NCI-H1092 (cell line): Measurements from ENCODE around the gene TTLL11.
"Not testable (repeated sequence)": the region's sequence is repeated elsewhere in the genome, so short reads cannot be mapped to it uniquely, and the experiment has no call there.

ENCODE experiments used
- DNase-seq: peaks from one replicate; lab custom pipeline; 2025; lab: John Stamatoyannopoulos, UW

Gene TTLL11

DNA sequence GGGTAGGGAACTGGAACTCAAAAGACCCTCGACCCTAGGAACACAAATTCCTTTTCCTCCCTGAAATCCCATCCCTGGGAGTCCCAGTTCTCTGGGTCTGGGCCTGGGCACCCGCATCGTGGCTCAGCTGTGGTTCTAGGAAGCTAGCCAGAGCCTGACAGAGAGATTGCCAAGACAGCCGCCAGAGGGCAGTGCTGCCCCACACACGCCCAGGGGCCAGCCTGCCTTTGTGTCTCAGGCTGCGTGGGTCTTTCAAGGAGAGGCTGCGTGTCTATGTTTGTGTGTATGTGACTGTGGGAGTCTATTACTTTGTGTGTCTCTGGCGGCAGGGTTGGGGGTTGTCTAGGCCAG, 32.0 kb upstream of the TTLL11 start:
- peak; percentile 68 for DNase-seq

DNA sequence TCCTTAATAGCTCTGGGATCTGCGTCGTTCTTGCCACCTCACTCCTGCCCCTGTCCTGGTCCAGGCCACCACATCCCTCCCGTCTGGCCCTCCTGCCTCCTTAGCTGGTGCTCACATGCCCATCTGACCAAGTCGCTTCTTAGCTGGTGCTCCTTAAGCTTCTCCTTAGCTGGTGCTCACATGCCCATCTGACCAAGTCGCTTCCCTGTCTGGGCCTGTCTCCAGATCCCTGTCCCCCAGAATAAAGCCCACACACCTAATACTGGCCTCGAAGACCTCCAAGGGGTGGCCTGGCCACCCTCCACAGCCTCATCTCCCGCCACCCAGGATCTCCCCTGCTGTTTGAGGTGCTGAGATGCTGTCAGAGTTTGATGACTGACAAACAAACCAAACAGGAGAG, 31.4 kb upstream of the TTLL11 start:
- DNase-seq, result no peak

DNA sequence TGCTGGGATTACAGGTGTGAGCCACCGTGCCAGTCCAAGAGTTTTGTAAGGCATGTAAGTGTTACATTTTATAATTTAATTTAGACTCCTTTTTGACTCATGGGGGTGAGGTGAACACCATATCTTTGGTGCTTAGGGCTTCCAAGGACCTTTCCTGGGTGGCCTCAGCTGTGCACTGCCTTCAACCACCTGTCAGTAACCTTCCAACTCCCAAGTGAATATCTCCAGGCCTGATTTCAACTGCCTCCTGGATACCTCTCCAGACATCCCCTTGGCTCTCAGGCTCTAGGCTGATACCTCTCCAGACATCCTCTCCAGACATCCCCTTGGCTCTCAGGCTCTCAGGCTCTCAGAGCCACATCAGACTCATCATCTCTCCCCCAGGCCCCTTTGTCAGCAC, 30.9 kb upstream of the TTLL11 start:
- DNase-seq, result no peak

DNA sequence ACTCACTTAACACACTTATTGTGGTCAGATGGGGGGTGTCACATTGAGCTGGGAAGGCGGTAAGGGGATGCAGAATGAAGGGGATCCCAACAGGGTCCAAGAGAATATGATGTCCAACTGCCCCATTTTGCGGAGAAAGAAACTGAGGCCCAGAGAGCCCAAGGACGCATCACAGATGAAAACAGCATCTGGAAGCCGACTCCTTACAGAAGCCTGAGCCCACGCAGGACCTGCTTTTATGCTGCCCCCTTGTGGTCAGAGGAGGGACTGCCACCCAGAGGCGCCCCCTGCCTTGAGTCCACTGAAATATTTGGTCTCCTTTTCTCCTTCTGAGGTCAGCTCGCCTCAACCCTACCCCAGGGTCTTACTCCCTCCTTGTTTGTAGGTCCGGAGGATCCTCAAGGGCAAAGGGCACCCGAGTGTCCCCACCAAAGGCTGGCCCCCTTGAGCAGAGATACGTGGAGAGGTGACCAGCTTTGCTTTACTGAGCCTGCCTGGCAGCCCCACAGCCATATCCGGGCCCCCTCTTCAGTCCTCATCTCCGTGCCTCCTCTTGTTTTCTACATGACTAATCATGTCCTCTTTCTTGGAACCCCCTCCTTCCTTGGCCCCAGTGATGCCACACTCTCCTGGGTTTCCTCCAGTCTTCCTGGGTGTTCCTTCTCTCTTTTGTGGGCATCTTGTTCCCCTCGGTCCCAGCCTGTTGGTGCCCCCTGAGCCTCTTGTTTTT, 30.0 kb upstream of the TTLL11 start:
- peak; percentile 53 for DNase-seq

DNA sequence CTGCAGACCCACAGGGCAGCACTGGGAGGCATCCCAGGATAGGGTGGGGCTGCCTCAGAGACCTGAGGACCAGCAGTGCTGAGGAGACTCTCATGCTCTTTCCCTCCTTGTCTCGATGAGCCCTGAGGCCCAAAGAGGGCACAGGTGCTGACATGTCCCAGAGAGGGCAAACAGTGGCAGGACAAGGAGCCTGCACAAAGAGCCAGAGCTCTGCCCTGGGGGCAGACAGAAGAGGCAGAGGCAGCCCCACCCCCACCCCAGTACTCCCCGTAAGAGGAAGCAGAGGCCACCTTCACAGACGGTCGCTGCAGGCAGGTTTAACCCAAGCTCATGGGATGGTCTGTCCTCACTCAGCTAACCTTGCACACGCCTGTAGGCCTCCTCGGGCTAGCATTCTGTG, 29.4 kb upstream of the TTLL11 start:
- DNase-seq, result no peak

DNA sequence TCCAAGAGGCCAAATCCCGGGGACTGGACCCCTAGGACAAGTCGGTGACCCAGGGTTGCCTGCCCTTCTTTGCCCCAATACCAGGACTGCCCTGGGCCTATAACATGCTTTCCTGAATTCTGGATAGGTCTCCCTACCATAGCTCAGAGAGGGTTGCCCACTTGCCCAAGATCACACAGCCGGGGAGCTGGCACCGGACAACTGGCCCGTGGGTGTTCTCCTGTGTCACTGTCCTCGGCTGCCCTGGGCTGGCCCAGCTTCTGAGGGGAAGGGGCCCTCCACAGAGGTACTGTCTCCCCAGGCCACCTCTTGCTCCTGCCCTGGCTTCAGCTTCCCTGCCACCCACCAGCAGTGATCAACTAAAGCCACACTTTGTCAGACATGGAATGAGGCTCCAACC, 28.8 kb upstream of the TTLL11 start:
- no peak for DNase-seq

DNA sequence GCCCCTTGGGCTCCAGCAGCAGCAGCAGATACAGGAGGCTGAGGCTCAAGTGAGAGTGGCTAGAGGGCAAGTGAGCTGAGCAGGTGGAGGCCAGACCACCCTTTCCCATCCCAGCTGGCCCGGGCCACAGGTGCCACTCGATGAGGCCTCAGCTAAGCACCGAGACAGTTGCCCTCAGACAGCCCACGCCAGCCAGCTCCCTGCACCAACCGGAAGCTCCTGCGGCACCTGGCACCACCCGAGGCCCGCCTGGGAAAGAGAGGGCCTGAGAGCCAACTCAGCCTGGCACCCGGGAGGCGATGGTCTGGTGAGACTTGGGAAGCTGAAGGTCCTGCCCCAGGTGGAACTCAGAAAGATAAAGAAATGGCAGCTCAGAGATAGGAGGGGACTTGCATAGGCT, 28.3 kb upstream of the TTLL11 start:
- no peak for DNase-seq

DNA sequence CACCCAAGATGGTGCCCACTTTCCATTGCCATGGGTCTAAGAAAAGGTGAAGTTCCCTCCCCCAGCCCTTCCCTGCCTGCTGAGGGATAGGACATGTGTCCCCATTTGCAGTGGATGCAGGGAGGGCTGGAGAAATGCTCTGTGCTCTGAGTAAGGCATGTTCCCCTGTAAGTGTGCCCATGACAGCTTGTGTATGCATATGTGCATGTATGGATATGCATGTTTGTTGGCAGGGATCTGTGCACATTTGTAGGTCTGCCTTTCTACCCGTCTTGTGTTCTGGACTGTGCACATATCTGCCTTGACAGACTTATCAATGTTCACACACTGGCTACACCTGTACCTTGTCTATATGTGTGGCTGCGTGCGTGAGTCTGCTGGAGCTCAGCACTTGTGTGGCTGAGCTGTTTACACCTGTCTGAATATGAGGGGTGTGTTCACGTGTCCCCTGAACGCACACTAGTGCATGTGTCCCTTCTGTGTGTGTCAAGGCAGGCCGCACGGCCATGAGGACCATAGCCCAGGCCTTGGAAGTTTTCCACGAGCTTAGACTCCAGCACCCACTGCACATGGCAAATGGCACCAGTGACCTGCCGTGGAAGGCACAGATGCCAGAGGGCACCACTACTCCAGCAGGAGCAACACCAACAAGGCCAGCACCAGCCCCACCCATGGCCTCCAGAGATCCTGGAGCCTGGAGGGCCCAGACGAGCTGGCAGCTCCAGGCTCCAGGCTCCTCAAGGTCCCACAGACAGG, 27.4 kb upstream of the TTLL11 start:
- DNase-seq, result no peak

DNA sequence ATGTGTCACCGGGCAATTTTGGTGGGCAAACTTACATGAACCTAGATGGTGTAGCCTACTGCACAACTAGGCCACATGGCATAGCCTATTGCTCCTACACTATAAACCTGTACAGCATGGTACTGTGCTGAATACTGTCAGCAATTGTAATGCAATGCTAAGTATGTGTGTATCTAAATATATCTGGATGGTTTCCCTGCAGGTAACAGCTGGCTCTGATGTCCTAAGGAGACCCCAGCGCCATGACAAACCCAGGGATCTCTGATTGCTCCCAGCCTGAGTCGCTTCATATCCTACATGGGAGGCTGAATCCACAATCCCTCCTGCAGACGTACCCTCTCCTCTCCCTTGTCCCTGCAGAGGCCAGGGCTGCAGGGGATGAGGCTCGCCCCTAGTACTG, 26.6 kb upstream of the TTLL11 start:
- DNase-seq, result no peak

DNA sequence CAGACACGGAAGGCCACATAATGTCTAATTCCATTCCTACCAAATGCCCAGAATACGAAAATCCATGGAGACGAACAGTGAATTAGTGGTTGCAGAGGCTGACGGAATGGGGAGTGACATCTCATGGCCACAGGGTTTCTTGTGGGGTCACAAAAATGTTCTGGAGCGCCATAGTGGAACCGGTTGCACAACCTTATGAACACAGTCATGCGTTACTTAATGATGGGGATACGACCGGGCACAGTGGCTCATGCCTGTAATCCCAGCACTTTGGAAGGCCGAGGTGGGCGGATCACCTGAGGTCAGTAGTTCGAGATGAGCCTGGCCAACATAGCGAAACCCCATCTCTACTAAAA, 26.0 kb upstream of the TTLL11 start:
- DNase-seq, result no peak

DNA sequence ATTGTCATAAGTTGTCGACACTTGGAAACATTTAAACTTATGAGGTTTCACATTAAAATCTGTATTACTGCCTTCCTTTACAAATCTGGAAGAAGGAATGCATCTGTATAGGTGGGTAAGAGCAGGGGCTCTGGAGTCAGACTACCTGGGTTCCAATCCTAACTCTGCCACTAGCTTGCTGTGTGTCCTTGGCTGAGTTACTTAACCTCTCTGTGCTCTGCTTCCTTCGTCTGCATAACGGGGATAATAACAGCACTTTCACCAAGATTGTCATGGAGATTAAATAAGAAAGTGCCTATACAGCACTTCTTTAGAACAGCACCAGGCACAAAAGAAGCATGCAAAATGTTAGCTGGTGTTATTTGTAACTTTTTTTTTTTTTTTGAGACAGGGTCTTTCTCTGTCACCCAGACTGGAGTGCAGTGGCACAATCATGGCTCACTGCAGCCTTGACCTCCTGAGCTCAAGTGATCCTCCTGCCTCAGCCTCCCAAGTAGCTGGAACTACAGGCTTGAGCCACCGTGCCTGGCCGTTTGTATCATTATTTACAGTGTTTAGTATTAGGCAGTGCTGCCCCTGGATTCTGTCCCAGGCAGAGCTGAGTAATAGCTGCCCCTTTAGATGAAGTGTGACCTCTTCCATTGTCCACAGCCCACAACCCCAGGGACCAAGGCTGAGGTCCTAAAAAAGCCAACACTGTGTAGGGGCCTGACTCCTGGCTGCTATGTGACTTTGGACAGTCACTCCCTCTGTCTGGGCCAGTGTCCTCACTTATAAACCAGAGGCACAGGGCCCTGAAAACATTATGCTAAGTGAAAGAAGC, 25.4 kb upstream of the TTLL11 start:
- DNase-seq, result no peak

DNA sequence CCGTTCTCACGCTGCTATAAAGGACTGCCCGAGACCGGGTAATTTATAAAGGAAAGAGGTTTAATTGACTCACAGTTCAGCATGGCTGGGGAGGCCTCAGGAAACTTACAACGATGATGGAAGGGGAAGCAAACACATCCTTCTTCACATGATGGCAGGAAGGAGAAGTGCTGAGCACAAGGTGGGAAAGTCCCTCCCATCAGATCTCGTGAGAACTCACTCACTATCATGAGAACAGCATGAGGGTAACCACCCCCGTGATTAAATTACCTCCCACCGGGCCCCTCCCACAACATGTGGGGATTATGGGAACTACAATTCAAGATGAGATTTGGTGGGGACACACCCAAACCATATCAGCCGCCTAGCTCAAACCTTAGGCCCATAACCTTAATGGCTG, 24.1 kb upstream of the TTLL11 start:
- DNase-seq, result not testable (repeated sequence)

DNA sequence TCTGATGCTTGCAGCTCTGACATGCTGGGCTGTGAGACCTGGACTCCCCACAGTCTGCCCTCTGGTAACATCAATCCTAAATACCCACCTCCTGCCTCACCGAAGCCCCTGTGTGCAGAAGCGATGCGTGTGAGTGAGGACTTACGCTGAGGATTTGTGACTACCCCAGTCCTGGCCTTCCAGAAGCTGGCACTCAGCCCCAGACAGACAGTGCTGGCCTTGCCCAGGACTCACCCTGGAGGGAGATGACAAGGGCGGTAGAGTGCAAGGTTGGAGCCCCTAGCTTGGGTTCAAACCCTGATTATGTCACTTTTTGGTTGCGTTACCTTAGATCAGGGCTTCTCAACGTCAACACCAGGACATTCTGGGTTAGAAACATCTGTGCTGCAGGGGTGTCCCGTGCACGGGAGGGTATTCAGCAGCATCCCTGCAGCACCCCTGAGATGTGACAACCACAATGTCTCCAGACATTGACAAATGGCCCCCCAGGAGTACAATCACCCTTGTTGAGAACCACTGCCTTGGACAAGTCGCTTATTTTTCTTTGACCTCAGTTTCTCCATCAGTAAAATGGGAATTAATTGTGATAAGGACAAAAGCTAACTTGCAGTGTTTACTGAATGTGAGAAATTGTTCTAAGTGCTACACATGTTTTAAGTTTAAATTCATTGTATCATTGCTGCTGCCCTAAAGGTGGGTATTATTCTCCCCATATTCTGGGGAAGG, 23.5 kb upstream of the TTLL11 start:
- DNase-seq, result no peak

DNA sequence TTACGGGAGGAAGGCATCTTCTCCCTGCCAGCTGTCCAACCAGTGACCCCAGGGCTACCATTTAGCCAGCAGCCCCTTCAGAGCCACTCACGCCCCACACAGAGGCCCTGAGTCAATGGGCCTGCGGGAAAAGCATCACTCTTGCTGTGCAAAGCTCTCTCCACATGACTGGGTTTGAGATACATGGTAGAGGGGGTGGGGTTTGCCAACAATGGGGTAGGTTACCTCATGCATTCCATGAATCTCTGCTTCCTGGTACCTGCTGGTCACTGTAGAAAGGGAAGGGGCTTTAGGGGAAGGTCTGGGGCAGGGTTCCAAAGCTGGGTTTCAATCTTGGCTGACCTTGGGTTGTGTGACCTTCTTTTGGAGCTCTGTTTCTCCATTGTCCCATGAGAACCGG, 22.9 kb upstream of the TTLL11 start:
- DNase-seq, result no peak

DNA sequence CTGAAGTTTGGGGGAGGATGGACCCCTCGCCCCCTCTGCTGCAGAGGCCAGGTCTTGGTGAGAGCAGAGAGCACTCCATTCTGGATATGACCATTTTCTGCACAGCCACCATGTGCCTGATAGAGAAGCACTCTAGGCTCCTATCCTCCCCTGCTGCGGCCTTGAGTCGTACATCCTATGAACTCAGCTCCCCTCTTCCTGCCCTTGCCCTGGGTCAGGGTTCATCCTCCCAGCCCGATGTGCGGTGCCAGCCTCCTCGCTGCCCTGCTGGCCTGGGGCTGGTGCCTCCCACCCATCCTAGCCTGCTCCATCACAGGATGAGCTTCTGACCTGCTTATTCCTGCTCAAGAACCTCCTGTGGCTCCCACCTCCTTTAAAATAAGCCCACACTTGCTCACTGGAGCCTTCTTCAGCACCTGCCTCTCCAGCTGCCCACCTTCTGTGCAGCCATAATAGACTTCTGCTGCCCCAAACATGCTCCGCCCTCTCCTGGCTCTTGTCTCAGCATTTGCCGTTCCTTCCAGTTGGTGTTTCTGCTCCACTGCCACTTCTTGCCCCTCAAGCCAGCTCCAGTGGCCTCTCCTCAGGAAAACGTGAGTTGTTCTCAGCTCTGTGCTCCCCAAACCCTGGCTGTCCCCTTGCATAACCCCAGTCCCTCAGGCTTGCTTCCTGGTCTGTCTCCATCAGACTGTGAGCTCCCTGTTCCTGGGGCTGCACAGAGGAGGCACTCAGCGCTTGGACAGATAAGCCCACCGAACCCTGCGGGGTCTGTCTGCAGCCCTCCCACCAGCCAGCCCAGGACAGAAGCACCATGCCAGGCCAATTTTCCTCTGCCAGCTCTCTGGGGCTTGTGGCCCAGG, 22.3 kb upstream of the TTLL11 start:
- DNase-seq, result no peak

DNA sequence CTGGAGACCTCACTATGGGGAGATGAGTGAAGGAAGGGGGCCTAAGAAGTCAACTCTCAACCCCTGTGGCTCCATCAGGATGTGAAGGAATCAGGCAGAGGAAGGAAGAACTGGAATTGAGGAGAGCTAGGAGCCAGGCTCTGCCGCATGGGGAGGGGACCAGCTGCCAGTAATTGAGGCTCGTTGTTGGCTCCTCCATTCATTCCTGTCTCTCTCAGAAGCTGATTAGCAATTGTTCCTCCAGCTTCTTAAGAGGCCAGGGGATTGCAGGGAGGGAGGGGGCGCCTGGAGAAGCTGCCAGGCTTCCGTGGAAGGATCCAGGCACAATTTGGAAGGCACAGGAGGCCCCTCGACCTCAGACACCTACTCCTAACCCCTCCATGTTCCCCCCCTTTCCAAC, 20.5 kb upstream of the TTLL11 start:
- DNase-seq, result no peak

DNA sequence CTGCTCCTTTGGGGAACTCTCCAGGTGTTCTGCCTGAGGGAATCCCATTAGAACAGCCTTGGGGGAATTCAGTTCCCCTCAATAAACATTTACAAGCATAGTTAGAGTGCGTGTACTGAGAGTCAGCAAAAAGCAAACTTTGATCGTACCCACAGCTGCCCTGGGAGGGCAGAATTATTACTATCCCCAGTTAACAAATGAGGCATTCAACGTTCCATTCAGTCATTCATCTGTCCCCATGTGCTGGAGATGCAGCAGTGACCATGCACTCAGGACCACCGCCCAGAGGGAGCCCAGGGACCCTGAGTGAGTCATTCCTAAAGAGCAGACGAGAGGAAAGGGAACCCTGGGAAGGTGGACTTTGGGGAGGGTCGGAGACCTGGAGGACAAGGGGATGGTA, 19.1 kb upstream of the TTLL11 start:
- DNase-seq, result no peak

DNA sequence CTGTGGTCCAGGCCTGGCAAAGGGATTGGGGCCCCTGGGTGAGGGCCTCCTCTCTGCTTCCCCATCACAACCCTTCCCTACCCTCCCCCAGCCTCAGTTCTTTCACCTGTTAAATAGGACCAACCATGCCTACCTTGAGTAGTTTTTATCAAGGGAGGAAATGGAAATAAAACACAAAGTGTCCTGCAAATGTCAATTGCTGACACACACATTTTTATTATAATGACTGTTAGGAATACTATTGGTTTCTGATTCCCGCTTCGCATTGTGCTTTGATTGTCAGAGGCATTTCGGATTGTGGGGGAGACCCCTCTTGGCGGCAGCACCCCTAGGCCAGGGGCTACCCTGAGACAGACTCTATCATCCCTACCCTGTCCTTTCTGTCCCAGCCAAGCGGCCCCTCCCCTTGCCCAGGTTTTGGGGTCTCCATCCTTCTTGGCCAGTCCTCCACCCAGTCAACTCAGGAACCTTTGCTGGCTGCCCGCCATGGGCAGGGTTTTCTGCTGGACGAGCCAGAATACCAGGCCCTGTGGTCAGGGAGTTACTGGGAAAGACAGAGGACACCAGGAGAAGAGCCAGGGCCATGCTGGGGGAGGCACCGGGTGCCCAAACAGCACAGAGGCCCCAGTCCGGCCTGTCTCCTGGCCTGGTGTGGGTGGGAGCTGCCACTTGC, 18.4 kb upstream of the TTLL11 start:
- no peak for DNase-seq

DNA sequence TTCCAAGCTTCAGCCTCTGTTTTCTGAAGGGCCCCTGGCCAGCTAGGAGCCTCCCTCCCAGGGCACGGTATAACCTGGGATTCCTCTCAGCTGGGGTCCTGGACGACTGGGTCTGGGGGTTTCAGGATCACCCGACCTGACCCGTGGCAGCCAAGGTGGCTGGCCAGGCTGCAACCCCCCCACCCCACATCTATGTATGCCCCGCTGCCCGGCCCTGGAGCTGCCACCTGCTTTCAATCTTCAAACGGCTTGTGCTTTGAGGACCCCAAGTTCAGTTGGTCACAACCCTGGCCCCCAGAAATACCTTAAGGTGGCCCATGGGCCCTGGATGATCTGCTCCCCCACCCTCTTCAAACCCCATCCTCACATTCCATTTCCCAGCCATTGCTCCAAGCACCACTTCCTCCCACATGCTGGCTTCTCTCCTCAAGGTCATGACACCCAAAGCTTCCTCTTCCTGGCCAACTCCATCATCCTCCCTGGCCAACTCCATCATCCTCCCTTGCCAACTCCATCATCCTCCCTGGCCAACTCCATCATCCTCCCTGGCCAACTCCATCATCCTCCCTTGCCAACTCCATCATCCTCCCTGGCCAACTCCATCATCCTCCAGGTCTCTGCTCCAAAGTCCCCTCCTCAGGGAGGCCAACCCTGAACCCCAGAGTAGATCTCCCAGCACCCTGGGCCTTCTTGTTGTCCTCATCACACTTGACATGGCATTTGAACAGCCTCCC, 17.2 kb upstream of the TTLL11 start:
- DNase-seq, result no peak
